MCF 10A (cell line): Measurements from ENCODE around the gene NT5C. TPM values are rescaled to one million over a fixed set of nuclear protein-coding genes. Genes with fewer than 3 reads are reported as not detected.
A peak's percentile ranks its signal among the peaks of the same experiment; 100 is the strongest.

Experiments used
- BruUV-seq: library from RNA; stranded (reverse); fragments of 400-500 nt; replicated peaks from 2 replicates; lab custom pipeline; 2021; lab: Mats Ljungman, UMichigan
- CTCF ChIA-PET: fragments of 300-600 bp; sonication (Branson Sonifier 250); formaldehyde crosslinking; extraction: SDS; loops from one replicate; lab custom pipeline; 2021; ENCODE audit warnings: antibody characterized with exemption, inconsistent platforms; lab: Yijun Ruan, JAX
- POLR2A ChIA-PET: fragments of 300-600, 350-650 bp; sonication (Branson Sonifier 250); formaldehyde crosslinking; extraction: SDS; loops from one replicate; lab custom pipeline; 2020; ENCODE audit warnings: antibody characterized with exemption, inconsistent platforms; lab: Yijun Ruan, JAX
- DNase-seq: peaks from one replicate; pipeline ENCODE4 v3.0.0-alpha.2; 2018; ENCODE audit not compliant: unreplicated experiment
- H3K27ac Mint-ChIP-seq: one replicate; pipeline ENCODE4 v1.8.0; 2022; ENCODE audit warnings: mild to moderate bottlenecking, low read depth, mixed read lengths; ENCODE audit not compliant: unreplicated experiment
- H3K27me3 Mint-ChIP-seq: one replicate; pipeline ENCODE4 v1.8.0; 2022; ENCODE audit warnings: mixed read lengths; ENCODE audit not compliant: insufficient read depth, unreplicated experiment
- H3K36me3 Mint-ChIP-seq: one replicate; pipeline ENCODE4 v1.8.0; 2022; ENCODE audit warnings: mild to moderate bottlenecking, moderate library complexity, mixed read lengths; ENCODE audit not compliant: insufficient read depth, unreplicated experiment
- H3K4me1 Mint-ChIP-seq: one replicate; pipeline ENCODE4 v1.8.0; 2022; ENCODE audit warnings: mixed read lengths; ENCODE audit not compliant: insufficient read depth, unreplicated experiment
- H3K4me3 Mint-ChIP-seq: one replicate; pipeline ENCODE4 v1.8.0; 2022; ENCODE audit warnings: mild to moderate bottlenecking, moderate library complexity, mixed read lengths; ENCODE audit not compliant: unreplicated experiment
- H3K9me3 Mint-ChIP-seq: one replicate; pipeline ENCODE4 v1.8.0; 2022; ENCODE audit warnings: mixed read lengths; ENCODE audit not compliant: unreplicated experiment
- intact Hi-C: fragments of 100-400 bp; cut with micrococcal nuclease; formaldehyde crosslinking; loops from 2 replicates; pipeline ENCODE4 v1.14.1; 2022
- total RNA-seq: library from RNA; stranded (reverse); gene quantifications from 2 replicates; pipeline ENCODE4 v1.2.3, GENCODE V29; 2022
- TF ChIP-seq, protein P1 (sequence below): fragments of 200-600 bp; IDR thresholded peaks from one replicate; pipeline ENCODE4 v1.8.0; 2022; ENCODE audit warnings: antibody characterized with exemption, mild to moderate bottlenecking; ENCODE audit not compliant: unreplicated experiment

Gene NT5C
- total RNA-seq, 1 experiment from 2014 or later = 113 TPM

GRCh38 chr17:75109046-75109406, 22.5 kb downstream of the NT5C start:
- Mint-ChIP-seq H3K27ac (no peak overlapping the region), H3K27me3 (no peaks in the 10 kb centered on the region), H3K4me3 (peak overlapping the region; percentile 78), H3K4me1 (peaks cover 7% of the 10 kb centered on the region), H3K36me3 (peaks cover 9% of the 10 kb centered on the region), H3K9me3 (no peaks in the 10 kb centered on the region)
- CTCF ChIA-PET = interaction anchor here (0.6 to 1.4 kb wide), 2 partner anchors 22 to 172 kb away, joined by 3 read pairs; partner anchors contain the start of gene NT5C
- intact Hi-C loops = loop anchor here (2.0 kb wide), 1 partner anchor 148 kb away; no protein-coding TSS in a partner anchor
- POLR2A ChIA-PET = interaction anchor here (0.6 to 3.4 kb wide), 23 partner anchors 10 to 232 kb away, joined by 3 to 37 read pairs (median 6); partner anchors contain the start of genes JPT1, KCTD2, NUP85 and SLC16A5
- DNase-seq = no peak
- BruUV-seq = no TSS peak
- TF ChIP-seq, protein P1, sequence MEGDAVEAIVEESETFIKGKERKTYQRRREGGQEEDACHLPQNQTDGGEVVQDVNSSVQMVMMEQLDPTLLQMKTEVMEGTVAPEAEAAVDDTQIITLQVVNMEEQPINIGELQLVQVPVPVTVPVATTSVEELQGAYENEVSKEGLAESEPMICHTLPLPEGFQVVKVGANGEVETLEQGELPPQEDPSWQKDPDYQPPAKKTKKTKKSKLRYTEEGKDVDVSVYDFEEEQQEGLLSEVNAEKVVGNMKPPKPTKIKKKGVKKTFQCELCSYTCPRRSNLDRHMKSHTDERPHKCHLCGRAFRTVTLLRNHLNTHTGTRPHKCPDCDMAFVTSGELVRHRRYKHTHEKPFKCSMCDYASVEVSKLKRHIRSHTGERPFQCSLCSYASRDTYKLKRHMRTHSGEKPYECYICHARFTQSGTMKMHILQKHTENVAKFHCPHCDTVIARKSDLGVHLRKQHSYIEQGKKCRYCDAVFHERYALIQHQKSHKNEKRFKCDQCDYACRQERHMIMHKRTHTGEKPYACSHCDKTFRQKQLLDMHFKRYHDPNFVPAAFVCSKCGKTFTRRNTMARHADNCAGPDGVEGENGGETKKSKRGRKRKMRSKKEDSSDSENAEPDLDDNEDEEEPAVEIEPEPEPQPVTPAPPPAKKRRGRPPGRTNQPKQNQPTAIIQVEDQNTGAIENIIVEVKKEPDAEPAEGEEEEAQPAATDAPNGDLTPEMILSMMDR = no peak

DNA sequence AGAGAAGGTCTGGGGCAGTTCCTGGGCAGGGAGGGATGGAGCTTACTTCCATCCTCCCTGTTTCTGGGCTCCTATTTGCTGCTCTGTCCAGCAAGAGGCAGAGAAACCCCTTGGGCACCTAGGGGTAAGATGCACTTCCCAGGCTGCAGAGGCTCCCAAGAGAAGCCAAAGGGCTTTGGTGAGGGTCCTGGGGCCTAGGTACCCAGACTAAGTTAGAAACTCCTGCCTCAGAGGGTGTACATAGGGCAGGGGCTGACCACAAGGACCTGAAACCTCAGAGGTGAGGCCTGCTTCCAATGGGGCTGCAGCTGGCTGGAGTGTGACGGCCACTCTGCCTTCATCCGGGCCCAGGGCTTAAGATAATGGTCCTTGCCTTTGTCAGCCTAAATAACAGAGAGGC, 23.3 kb downstream of the NT5C start:
- POLR2A ChIA-PET = interaction anchor here (1.4 kb wide), 1 partner anchor 12 kb away, joined by 7 read pairs; no protein-coding TSS in a partner anchor
- TF ChIP-seq, protein P1 = no peak

DNA sequence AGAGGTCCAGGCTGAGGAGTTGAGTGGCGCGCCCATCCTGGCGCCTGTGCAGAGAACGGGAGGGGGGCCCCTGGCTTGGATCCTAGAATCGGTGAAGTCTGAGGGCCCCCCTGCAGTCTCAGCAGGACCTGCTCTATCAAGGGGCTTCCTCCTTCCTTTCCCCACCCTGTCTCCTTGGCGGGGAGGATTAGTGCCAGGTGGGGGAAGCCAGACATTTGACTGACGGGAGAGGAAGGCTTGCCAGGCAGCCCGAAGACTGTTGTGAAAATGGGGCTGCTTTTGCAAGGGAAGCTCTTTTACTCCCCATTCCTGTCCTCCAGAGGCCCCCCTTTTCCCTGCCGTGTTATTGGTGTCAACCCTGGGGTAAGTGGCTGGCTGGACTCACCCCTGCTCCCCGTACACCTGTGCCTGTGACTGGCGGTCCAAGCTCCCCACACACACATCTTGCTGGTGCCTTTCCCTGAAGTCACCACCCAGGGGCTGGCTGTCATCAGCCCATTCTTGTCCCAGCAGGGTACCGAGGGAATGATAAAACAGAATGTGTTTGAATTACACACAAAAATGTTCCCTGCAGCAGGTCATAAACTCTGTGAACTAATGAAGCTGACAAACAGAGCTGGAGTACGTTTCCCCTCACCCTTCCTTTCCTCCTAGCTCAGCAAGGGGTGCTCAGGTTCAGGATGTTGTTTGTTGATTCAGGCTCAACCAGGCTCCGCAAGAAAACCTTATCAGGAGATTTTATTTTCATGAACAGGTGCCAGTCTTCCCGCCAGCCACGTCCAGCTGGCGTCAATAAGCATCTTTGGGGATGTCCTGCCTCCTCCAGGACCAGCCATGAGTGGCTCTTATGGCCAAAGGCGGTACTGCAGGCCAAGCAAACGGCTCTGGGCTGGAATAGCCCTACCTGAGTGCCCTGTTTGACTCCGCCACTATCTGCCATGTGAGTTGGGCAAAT, 26.1 kb downstream of the NT5C start:
- peak; percentile 60 for DNase-seq
- intact Hi-C loops = loop anchor here (1.0 kb wide), 1 partner anchor 35 kb away; no protein-coding TSS in a partner anchor
- H3K4me3 Mint-ChIP-seq = no peak overlapping the region

More for the DNA sequence above, 23.3 kb downstream of the NT5C start:
- DNase-seq = no peak
- H3K4me1 Mint-ChIP-seq = peaks cover 7% of the 10 kb centered on the region
- H3K27me3 Mint-ChIP-seq = no peaks in the 10 kb centered on the region
- peaks cover 12% of the 10 kb centered on the region for H3K36me3 Mint-ChIP-seq
- H3K9me3 Mint-ChIP-seq = no peaks in the 10 kb centered on the region
- intact Hi-C loops = loop anchor here (2.0 kb wide), 1 partner anchor 147 kb away; no protein-coding TSS in a partner anchor
- BruUV-seq = no TSS peak
- H3K27ac Mint-ChIP-seq = no peak overlapping the region
- H3K4me3 Mint-ChIP-seq = peak overlapping the region; percentile 78
- CTCF ChIA-PET = interaction anchor here (0.6 to 1.3 kb wide), 2 partner anchors 38 to 57 kb away, joined by 4 read pairs; no protein-coding TSS in a partner anchor

More for the DNA sequence above, 26.1 kb downstream of the NT5C start:
- POLR2A ChIA-PET = interaction anchor here (0.6 to 1.9 kb wide), 11 partner anchors 9 to 155 kb away, joined by 3 to 7 read pairs (median 3); partner anchors contain the start of gene NUP85
- BruUV-seq = no TSS peak
- Mint-ChIP-seq H3K27me3 (no peaks in the 10 kb centered on the region), H3K27ac (no peak overlapping the region), H3K36me3 (peaks cover 33% of the 10 kb centered on the region), H3K9me3 (no peaks in the 10 kb centered on the region), H3K4me1 (no peaks in the 10 kb centered on the region)
- TF ChIP-seq, protein P1 = peak; percentile 71
- CTCF ChIA-PET = interaction anchor here (0.5 to 6.0 kb wide), 23 partner anchors 8 to 485 kb away, joined by 3 to 48 read pairs (median 4); partner anchors contain the start of gene SLC16A5
